NCI-H1436 treated with DMSO at 0.1 percent for 48 hours (cell line): ENCODE results near the gene HEPACAM2.

Source experiments
- DNase-seq: peaks from one replicate; lab custom pipeline; 2025; lab: John Stamatoyannopoulos, UW

Gene HEPACAM2

GRCh38 chr7:93147363-93147762 lies 78.9 kb downstream of the HEPACAM2 start:
- DNase-seq = no peak

- no peak for DNase-seq
These were observed 79.7 kb downstream of the HEPACAM2 start for GRCh38 chr7:93146472-93147141.

GRCh38 chr7:93146036-93146435 lies 80.2 kb downstream of the HEPACAM2 start:
- no peak for DNase-seq

GRCh38 chr7:93145354-93145753 lies 80.9 kb downstream of the HEPACAM2 start:
- DNase-seq = no peak

- DNase-seq = no peak
These were observed 84.1 kb downstream of the HEPACAM2 start for GRCh38 chr7:93142127-93142526.

GRCh38 chr7:93140582-93141191 lies 85.6 kb downstream of the HEPACAM2 start:
- DNase-seq = no peak

- DNase-seq = no peak
These were observed 87.7 kb downstream of the HEPACAM2 start for GRCh38 chr7:93138576-93138975.
